GM12874 (cell line): ENCODE data around the gene RYR3.
A peak's percentile ranks its signal among the peaks of the same experiment; 100 is the strongest.

Experiments used
- CTCF ChIP-seq: IDR thresholded peaks from 2 replicates; pipeline ENCODE4 v1.5.1; 2011; ENCODE audit warnings: low read depth, mild to moderate bottlenecking, control low read depth, low read length, moderate library complexity; ENCODE audit not compliant: insufficient read depth

Gene RYR3

GRCh38 chr15:33737687-33738601 lies 427.2 kb downstream of the RYR3 start:
- TF ChIP-seq CTCF, result peak; percentile 75

GRCh38 chr15:33738941-33739664 lies 428.3 kb downstream of the RYR3 start:
- no peak for TF ChIP-seq CTCF

GRCh38 chr15:33742306-33742705 lies 431.5 kb downstream of the RYR3 start:
- no peak for TF ChIP-seq CTCF

GRCh38 chr15:33742800-33743199 lies 432.0 kb downstream of the RYR3 start:
- TF ChIP-seq CTCF, result no peak

GRCh38 chr15:33746203-33746602 lies 435.4 kb downstream of the RYR3 start:
- no peak for TF ChIP-seq CTCF

GRCh38 chr15:33753012-33753411 lies 442.2 kb downstream of the RYR3 start:
- no peak for TF ChIP-seq CTCF

- no peak for TF ChIP-seq CTCF
These were observed 443.5 kb downstream of the RYR3 start for GRCh38 chr15:33754242-33754641.
